Measurements from ENCODE around the gene LAMA3.
"Not testable (repeated sequence)": the region's sequence is repeated elsewhere in the genome, so short reads cannot be mapped to it uniquely, and the experiment has no call there.

The LAMA3 gene

DNA sequence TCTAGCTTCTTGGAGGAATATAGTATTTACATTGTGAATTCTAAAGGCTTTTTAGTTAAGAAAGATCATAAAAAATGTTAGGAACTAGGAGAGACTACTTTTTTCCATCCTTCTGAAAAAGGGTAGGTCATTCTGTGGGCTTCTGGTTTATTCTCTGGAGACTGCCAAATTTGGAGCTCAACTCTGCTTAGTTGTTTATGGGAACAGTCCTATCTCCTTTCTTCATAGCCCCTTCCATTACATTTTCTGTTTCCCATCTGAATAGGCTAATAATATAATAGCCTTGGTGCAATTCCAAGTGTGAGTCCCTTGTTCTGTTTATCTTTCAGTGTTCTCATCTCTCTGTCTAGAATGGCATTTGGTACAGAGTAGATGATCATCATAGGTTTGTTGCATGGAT, 15.6 kb downstream of the LAMA3 start:
- DNase-seq (ENCODE audit: low read depth, low spot score) = no peak

DNA sequence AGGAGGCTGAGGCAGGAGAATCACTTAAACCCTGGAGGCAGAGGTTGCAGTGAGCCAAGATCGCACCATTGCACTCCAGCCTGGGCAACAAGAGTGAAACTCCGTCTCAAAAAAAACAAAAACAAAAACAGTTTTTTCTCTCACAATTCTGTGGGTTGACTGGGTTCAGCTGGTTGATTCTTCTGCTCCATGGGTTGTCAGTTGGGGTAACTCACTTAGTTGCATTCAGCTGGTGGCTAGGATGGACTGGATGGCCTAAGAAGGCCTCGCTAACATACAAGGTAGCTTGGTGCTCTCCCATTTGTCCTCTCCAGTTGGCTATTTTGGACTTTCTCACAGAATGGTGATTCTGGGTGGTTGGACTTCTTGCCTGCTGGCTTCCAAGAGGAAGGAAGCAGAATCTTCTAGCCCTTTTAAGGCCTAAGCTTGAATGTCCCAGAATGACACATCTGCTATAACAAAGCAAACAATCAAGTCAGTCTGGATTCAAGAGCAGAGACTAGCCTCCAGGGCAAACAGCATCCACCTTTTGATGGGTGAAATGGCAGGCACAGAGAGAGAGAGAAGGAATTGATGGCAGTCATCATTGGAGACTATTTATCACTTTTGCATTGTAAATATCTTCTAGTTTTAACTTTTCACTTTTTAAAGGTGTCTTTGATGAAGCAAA, 17.9 kb downstream of the LAMA3 start:
- no peak for DNase-seq (ENCODE audit: low read depth, low spot score)

DNA sequence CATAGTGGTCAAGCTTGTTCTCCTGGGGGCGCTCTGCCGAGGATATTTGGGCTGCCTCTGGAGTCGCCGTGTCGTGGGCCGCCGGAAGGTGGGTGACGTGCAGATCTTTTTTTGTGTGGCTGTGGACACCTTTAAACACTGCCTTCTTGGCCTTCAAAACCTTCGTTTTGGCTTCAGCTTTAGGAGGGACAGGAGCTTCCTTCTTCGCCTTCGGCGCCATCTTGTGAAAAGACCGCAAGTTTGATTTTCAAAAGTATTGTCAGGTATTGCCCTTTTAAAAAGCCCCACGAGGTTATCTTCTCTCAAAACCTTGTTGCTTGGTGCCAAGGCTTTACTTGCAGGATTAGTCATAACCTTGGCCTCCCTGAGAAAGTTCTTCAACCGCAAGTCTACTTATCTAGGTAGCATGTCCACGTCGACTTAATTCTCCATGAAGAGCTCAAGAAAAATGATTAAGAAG, 20.8 kb downstream of the LAMA3 start:
- DNase-seq (ENCODE audit: low read depth, low spot score) = no peak

DNA sequence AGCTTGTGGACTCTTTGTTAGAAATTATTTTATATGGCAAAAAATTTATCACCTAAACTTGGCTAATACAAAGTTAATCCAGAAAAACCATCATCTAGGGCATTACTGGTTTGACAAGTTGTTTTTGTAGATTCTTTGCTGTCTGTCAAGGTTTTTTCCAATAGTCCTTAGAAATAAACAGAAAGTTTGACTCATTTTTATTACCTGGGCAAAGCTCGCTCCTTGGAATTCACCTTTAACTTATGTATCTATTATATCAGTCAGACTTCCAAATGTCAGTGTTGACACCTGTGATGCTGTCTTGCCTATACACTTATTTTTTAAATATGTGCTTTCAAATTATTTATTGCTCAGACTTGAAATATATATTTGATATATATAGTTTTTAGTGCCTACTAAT, 21.7 kb downstream of the LAMA3 start:
- no peak for DNase-seq (ENCODE audit: low read depth, low spot score)

DNA sequence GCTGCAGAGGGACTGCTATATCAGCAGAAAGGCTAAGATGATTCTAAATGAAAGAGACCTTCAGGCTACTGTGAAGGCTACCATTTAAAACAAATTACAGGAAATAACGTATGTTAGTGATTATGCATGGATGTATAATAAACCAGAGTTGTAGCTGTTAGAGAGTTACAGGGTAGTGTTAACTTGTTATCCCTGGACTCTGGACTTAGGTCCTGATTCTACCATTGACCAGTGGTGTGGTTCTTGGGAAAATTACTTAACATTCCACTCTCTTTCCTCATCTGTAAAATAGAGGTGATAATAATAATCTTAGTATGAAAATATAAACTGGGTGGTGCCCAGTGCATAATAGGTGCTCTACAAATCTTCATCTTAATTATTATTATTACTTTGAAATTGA, 22.2 kb downstream of the LAMA3 start:
- DNase-seq (ENCODE audit: low read depth, low spot score) = no peak

DNA sequence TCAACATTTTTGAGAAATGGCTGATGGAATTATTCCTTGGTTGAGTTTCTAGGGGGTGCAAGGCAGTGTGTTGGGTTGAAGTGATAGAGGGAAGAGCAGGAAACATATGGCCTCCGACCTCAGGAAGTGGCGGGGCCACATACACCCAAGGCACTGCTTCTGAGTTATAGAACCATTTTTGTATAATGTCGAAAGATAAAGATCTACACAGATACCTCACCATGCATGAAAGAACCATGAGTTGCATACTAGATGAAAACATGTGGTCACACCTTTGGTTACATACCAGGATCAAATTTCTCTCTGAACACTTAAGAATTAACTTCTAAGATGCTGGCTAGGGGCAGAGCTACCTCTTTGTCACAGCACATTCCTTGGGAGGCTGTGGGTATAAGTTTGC, 23.2 kb downstream of the LAMA3 start:
- DNase-seq (ENCODE audit: low read depth, low spot score) = no peak

DNA sequence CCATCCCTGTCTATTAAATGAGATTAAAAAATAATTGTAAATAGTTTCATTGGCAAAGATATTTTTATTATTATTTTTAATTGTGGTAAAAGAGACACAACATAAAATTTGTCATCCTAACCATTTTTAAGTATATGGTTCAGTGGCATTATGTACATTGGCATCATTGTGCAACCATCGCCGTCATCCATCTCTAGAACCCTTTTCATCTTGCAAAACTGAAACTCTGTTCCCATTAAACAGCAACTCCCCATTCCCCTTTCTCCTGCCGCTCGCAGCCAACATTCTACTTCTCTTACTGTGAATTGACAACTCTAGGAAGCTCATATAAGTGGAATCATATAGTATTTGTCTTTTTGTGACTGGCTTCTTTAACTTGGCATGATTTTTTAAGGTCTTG, 25.3 kb downstream of the LAMA3 start:
- DNase-seq (ENCODE audit: low read depth, low spot score) = no peak

DNA sequence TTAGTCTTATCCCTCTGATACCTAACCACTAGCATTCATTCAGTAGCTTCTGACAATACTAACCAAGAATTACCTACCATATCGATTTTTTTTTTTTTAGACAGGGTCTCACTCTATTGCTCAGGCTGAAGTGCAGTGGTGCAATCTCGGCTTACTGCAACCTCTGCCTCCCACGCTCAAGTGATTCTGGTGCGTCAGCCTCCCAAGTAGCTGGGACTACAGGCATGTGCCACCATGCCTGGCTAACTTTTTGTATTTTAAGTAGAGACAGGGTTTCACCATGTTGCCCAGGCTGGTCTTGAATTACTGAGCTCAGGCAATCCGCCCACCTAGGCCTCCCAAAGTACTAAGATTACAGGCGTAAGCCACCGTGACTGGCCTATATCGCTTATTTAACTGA, 26.8 kb downstream of the LAMA3 start:
- not testable (repeated sequence) for DNase-seq (ENCODE audit: low read depth, low spot score)

DNA sequence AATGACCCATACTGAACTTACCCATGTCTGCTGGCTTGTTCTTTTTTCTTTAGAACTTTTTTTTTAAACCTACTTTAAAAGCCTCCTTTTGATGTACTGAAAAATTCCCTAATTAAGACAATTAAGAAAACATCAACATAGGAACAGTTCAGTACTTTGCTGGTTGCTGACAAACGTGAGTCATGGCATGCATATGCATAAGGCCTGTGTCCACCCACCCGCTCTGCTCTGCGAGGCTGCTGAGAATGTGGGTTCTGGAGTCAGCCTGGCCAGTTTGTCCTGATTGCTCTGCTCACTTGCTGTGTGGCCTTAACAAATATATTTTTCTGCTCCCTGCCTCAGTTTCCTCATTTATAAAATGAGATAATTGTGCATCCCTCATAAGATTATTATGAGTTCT, 27.3 kb downstream of the LAMA3 start:
- DNase-seq (ENCODE audit: low read depth, low spot score) = peak; percentile 35

DNA sequence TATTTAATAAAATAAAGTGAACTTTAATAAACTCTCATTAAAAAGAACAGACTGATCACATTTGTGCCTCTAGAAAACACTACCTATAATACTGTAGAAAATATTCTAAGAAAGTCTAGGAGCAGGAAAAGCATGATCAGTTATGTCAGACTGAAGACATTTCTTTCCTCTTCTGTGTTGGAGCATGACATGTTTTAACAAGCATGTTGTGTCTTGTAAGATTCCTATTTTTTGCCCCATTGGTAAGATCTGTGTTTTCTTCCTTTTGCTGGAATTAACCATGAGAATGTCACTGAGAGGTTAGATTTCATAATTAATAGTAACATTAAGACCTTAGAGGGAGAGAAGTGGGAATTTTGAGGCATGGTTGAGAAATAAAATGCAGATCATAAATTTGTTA, 27.7 kb downstream of the LAMA3 start:
- DNase-seq (ENCODE audit: low read depth, low spot score) = no peak

DNA sequence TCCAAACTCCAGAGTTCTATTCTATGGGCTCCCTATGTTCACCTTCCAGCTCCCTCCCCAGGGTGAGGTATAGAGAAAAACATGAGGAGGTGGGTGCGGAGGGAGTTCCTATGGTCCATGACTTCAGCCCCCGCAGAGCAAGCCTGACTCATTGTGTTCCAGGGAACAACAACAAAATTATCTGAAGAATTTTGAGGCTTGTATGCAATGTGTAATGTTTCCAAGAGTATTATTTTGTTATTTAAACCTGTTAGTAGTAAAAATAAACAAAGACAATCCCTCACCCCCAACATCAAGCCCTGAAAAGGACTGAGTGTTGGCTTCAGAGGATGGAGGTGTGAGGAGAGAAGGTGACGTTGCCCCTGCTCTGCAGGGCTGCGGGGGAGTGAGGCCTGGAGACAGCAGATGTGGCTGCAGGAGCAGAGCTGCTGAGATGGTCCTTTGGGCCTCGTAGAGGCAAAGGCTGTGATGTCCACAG, 29.0 kb downstream of the LAMA3 start:
- DNase-seq (ENCODE audit: low read depth, low spot score) = no peak

DNA sequence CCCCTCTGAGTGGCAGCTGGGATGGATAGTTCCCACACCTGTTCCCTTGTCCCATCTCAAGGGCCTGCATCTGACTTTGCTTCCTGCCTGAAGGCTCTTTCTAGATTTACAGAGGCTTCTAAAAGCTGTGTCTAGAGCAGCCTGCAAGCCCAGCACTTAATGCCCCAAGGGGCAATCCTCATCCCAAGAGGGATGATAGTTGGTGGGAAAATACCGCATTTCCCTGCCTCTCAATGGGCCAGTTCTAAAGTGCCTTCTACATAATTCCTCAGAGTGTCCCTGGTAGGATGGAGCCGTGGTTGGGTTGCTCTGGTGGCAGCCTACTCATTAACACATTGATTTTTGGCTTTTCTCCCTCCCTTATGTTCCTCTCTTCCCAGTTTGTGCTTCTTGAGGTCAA, 29.5 kb downstream of the LAMA3 start:
- no peak for DNase-seq (ENCODE audit: low read depth, low spot score)

DNA sequence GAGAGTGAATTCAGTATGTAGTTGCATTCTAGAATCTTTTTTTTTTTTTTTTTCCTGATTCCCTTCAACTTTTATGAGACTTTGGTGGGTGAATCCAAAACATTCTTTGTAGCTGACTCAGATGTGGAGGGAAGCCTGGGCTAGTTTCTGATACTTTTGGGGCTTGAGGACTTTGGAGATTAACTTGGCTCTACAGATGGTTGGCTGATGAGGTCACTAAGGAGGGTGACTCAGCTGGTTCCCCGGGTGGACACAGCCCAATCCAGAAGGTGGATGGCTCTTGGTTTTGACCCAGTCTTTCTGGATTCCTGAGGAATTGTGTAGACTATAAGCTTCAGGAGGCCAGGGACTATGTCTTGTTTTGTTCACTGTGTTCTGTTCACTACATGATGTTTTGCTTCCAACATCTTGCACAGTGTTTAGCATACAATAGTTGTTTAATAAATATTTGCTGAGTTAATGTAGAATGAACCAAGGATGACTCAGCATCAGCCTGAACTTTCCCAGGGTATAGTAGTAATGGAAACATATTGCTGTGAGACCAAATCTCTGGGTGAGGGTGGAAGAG, 30.5 kb downstream of the LAMA3 start:
- DNase-seq (ENCODE audit: low read depth, low spot score) = peak; percentile 56

DNA sequence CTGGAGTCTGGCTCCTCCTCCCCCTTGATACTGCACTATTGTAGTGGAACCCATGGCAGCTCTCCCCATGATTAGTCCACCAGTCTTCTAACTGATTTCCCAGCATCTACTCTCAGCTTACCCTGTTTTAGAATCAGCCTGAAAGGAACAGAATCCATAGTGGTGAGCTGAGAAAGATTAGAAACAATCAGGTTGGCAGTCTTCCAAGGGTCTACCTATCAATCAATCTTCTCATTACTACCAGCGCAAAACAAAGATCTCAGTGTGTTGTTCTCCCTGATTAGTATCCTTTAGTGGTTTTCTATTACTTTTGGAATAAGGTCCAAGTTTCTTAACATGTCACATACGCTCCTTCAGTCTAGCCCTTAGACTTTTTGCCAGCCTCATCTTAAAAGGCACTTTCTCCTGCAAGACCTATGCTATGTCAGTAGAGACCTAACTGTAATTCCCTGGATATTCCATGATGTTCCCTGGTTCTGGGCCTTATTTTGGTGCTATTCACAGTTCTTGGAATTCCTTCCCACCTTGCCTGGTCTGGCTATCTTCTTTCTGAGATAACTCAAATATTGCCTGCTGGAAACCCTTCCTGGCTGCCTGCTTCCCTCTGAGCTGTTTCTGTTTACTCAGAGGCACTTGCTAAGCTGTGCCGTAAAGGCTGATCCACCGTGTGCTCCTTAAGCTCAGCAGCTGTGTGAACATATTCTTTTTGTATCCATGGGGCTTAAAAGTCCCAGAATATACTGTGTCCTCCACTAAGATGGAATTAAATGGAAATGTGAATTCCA, 32.6 kb downstream of the LAMA3 start:
- DNase-seq (ENCODE audit: low read depth, low spot score) = no peak

DNA sequence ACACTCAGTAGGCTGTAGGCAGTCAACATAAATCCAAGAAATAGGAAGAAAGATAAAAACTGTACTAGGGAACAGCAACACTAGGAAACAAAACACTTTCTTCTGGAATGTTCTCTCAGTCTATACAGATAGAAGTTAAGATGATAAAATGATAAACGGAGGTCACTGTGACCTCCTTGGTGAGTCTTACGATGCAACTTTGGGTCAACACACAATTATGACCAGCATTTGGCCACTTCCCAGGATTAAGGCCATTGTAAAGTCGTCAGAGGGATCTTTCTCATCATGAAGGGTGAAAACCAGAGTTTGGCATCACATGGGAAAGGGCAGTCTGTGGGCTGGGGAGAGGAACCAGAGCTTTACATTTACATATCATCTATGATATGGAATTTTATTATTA, 33.4 kb downstream of the LAMA3 start:
- no peak for DNase-seq (ENCODE audit: low read depth, low spot score)

DNA sequence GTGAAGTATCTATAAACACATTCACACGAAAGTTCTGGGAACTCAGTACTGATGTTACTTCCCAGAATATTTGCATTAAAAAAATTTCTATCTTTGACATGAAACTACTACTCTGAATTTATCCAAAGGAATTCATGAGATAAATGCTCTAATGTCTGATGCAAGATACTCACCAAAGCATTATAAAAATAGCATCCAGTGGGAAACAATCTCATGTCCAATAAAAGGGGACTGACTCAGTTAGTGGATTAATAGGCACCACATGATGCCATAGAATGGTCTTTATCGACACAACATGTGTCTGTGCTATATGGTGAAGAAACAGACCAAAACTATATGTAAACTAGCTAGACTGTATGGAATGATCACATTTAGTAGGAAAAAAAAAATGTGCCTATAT, 33.9 kb downstream of the LAMA3 start:
- DNase-seq (ENCODE audit: low read depth, low spot score) = no peak

DNA sequence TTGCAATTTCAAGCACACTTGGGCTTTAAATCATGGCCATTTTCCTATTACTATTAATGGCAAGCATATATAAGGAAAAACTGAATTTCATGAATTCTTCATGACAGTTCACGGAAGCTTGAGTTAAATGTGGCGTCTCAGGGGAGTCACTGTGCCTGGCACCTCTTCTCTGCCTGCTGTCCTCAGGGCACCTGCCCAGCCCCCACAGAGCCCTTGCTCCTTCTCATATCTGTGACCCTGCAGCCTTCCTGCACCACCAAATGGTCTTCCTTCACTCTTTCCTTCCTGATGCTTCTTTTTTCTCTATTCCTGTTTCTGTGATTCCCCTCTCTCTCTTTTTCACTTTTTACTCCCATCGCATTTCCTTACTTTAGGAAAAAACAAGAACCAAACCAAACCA, 35.4 kb downstream of the LAMA3 start:
- no peak for DNase-seq (ENCODE audit: low read depth, low spot score)

DNA sequence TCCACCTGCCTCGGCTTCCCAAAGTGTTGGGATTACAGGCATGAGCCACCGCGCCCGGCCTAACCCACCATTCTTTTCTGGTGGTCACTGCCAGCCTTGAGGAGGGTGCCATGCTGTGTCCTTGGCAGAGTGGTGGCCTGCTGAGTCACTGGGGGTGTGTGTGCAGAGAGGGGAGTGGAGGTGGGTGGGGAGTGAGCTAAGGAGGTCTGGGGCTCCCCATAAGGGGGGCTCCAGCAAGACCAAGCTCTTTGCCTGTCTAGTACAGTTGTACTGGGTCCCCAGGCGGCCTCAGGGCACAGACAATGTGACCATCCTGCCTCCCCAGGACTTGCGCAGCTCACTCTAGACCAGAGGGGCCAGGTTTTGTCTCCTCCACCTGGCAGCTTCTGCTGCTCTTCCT, 36.1 kb downstream of the LAMA3 start:
- no peak for DNase-seq (ENCODE audit: low read depth, low spot score)

DNA sequence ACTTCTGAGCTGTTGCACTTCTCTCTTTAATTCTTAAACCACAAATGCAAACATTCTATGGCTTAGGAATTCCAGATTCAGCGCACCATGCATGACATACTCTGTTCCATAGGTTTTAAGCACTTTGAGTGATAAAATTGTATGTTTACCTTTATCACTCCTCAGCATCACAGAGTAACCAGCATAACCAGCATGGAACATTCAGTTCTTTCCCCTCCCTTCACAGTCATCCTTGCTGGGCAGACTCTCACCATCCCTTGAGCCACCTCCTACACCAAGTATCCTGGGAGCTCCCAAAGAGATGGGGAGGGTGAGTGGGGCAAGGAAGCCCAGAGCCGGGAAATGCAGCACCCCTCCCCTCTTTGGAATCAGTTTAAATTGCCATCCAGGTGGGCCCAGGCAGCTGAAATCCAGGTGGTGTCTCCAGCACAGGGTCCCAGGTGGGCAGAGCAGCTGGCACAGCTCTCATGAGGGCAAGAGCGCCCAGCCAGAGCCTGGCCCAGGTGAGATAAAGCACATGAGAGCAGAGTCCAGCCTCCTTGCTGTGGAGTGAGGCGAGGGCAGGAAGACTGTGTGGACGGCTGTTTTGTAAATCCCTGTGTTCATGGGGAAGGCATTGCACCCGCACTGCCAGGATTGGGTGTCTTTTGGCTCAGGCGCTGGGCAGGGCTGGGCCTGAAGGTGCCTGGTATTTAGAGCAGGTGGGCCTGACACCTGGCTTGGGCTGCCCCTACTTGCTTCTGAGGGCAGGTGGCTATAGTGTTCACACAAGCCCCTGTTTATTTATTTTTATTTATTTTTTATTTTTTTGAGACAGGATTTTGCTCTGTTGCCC, 36.8 kb downstream of the LAMA3 start:
- DNase-seq (ENCODE audit: low read depth, low spot score) = no peak

DNA sequence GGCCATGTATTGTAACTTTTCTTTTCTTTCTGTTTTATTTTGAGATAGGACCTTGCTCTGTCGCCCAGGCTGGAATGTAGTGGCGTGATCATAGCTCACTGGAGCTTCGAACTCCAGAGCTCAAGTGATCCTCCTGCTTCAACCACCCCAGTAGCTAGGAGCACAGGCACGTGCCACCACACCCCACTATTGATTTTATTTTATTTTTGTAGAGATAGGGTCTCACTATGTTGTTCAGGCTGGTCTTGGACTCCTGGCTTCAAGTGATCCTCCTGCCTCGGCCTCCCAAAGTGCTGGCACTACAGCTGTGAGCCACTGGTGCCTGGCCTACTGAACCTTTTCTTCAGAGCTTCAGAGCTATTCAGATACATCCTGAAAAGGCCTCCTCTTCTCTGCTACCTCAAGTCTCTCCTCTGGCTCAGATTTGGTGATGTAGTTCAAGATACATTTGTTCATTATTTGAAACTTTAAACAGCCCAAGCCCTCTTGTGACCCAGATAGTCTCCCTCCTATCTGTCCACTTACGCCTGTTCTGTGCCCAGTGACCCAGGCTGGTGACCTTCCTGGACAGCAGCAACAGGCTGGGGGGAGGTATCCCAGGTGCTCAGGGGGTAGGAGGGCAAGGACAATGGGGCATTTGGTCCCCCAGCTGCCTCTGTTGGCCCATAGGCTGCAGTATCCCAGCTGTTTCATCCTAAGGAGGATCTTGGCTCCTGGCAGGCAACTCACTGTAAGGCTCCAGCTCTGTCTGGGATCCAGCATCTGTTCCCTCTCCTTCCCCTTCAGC, 38.6 kb downstream of the LAMA3 start:
- no peak for DNase-seq (ENCODE audit: low read depth, low spot score)

DNA sequence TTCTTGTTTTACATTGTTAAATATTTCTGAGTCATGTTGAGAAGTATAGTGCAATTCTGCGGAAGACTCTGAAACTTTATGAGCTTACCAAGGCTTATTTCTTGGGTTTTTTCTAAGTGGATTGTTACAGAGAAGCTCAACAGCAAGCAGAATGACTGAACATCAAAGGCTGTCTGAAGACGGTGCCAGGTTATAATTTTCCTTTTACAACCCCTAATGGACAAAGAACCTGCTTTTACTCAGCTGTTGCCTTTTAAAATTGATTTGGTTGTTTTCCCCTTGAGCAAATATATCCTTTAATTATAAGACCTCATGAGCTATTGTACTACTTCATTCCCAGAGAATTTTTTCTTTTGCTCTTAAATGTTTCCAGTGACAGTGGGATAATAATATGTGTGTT, 41.6 kb downstream of the LAMA3 start:
- DNase-seq (ENCODE audit: low read depth, low spot score) = no peak

Data from iPS DF 19.7 (cell line).